Natural killer cell (primary cell): ENCODE measurements around the gene AVPR2. TPM values are rescaled to one million over a fixed set of nuclear protein-coding genes. Genes with fewer than 3 reads are reported as not detected.

Source experiments
- ATAC-seq, 3 donors: fragments of 150-1000 bp in 2 of 3; fragments of 200-7000 bp in 1 of 3; cut with Tn5 transposase; 1 replicate in 1 of 3; 2 replicates in 2 of 3; pipeline ENCODE4 v1.10.0; 2021; ENCODE audit warnings: mild to moderate bottlenecking in 2 of 3, moderate library complexity in 2 of 3
- DNase-seq, 2 donors: peaks; one replicate each; pipeline versions ENCODE4 v3.0.0 to v3.0.0-alpha.2; 2013 to 2021; ENCODE audit warnings: mixed read lengths in 1 of 2
- H3K27ac ChIP-seq: one replicate; pipeline ENCODE4 v1.5.1; 2013; ENCODE audit warnings: mild to moderate bottlenecking, low read length
- H3K27me3 ChIP-seq: one replicate; pipeline ENCODE4 v1.6.1; 2013; ENCODE audit warnings: low read length; ENCODE audit not compliant: control insufficient read depth, insufficient read depth
- H3K36me3 ChIP-seq: one replicate; pipeline ENCODE4 v1.6.1; 2013; ENCODE audit warnings: low read length; ENCODE audit not compliant: control insufficient read depth, insufficient read depth
- H3K4me1 ChIP-seq: one replicate; pipeline ENCODE4 v1.6.1; 2013; ENCODE audit warnings: low read length; ENCODE audit not compliant: control insufficient read depth, insufficient read depth
- H3K4me3 ChIP-seq: one replicate; pipeline ENCODE4 v1.5.1; 2013; ENCODE audit warnings: low read length
- H3K9me3 ChIP-seq: one replicate; pipeline ENCODE4 v1.6.1; 2013; ENCODE audit warnings: low read length; ENCODE audit not compliant: control insufficient read depth, insufficient read depth
- H3K27ac Mint-ChIP-seq, 2 donors: one replicate each; pipeline ENCODE4 v1.8.0; 2022; ENCODE audit warnings: mild to moderate bottlenecking in 2 of 2, mixed read lengths in 2 of 2, moderate library complexity in 1 of 2
- H3K27me3 Mint-ChIP-seq, 2 donors: one replicate each; pipeline ENCODE4 v1.8.0; 2022; ENCODE audit warnings: low read depth in 2 of 2, mixed read lengths in 2 of 2
- H3K36me3 Mint-ChIP-seq: one replicate; pipeline ENCODE4 v1.8.0; 2022; ENCODE audit warnings: mixed read lengths
- H3K4me1 Mint-ChIP-seq, 2 donors: one replicate each; pipeline ENCODE4 v1.8.0; 2022; ENCODE audit warnings: mixed read lengths in 2 of 2
- H3K4me3 Mint-ChIP-seq: one replicate; pipeline ENCODE4 v1.8.0; 2022; ENCODE audit warnings: mild to moderate bottlenecking, moderate library complexity, mixed read lengths
- H3K9me3 Mint-ChIP-seq, 2 donors: one replicate each; pipeline ENCODE4 v1.8.0; 2022; ENCODE audit warnings: mixed read lengths in 2 of 2
- CTCF ChIP-seq: fragments of 200-600 bp; IDR thresholded peaks from one replicate; pipeline ENCODE4 v1.8.0; 2022; ENCODE audit warnings: antibody characterized with exemption
- WGBS: methylation state at CpG from one replicate; pipeline ENCODE4 v1.1.7; 2013; ENCODE audit warnings: missing lambda C conversion rate; ENCODE audit not compliant: insufficient coverage; 5-methylcytosine and 5-hydroxymethylcytosine counted together
- intact Hi-C: fragments of 100-400 bp; cut with micrococcal nuclease; formaldehyde crosslinking; loops from one replicate; pipeline ENCODE4 v1.14.2; 2022
- total RNA-seq, 4 donors: library from RNA; stranded (reverse); fragments of 120-200 nt in 1 of 4; gene quantifications; one replicate each; pipeline versions ENCODE4 v1.2.3 to v1.2.4, GENCODE V29; 2013 to 2022

AVPR2 gene
- total RNA-seq, 3 donors from 2014 or later (not counting 1 experiment from before 2014, with no cell fraction given) = not detected

GRCh38 chrX:153871946-153872878 is 32.3 kb upstream of the AVPR2 start:
- TF ChIP-seq CTCF = no peak
- Mint-ChIP-seq H3K4me3 (no peak overlapping the region), H3K9me3 (no peaks in the 10 kb centered on the region), H3K27me3 (peaks cover 8 to 13% of the 10 kb centered on the region in 2 donors), H3K36me3 (no peaks in the 10 kb centered on the region), H3K4me1 (peaks cover 0 to 6% of the 10 kb centered on the region in 2 donors), H3K27ac (no peak overlapping the region)
- intact Hi-C loops = no loop called here
- H3K36me3 ChIP-seq = no peaks in the 10 kb centered on the region
- WGBS = 81% methylated on average over 29 of the region's 29 CpGs
- no peaks in the 10 kb centered on the region for H3K27me3 ChIP-seq
- H3K4me1 ChIP-seq = no peaks in the 10 kb centered on the region
- H3K9me3 ChIP-seq = no peaks in the 10 kb centered on the region
- no peak for DNase-seq
- no peak overlapping the region for H3K27ac ChIP-seq
- ATAC-seq = no peak
- no peak overlapping the region for H3K4me3 ChIP-seq

GRCh38 chrX:153873282-153874084 is 31.0 kb upstream of the AVPR2 start:
- no peaks in the 10 kb centered on the region for H3K9me3 Mint-ChIP-seq
- peaks cover 0 to 11% of the 10 kb centered on the region in 2 donors for H3K4me1 Mint-ChIP-seq
- H3K4me1 ChIP-seq = peaks cover 5% of the 10 kb centered on the region
- no peak for TF ChIP-seq CTCF
- H3K27ac ChIP-seq = no peak overlapping the region
- no peaks in the 10 kb centered on the region for H3K36me3 ChIP-seq
- peaks cover 14 to 25% of the 10 kb centered on the region in 2 donors for H3K27me3 Mint-ChIP-seq
- no peak overlapping the region for H3K4me3 ChIP-seq
- no peaks in the 10 kb centered on the region for H3K9me3 ChIP-seq
- peaks cover 3% of the 10 kb centered on the region for H3K27me3 ChIP-seq
- H3K27ac Mint-ChIP-seq = no peak overlapping the region
- intact Hi-C loops = no loop called here
- DNase-seq (no peak), ATAC-seq (no peak)
- 48% methylated on average over 7 of the region's 7 CpGs for WGBS
- H3K36me3 Mint-ChIP-seq = no peaks in the 10 kb centered on the region
- H3K4me3 Mint-ChIP-seq = no peak overlapping the region

- Mint-ChIP-seq H3K4me1 (peaks cover 0 to 13% of the 10 kb centered on the region in 2 donors), H3K27me3 (peaks cover 19 to 30% of the 10 kb centered on the region in 2 donors), H3K4me3 (no peak overlapping the region), H3K36me3 (no peaks in the 10 kb centered on the region), H3K27ac (no peak overlapping the region), H3K9me3 (no peaks in the 10 kb centered on the region)
- Histone ChIP-seq H3K4me1 (peaks cover 8% of the 10 kb centered on the region), H3K4me3 (no peak overlapping the region), H3K9me3 (no peaks in the 10 kb centered on the region), H3K36me3 (no peaks in the 10 kb centered on the region), H3K27me3 (peaks cover 5% of the 10 kb centered on the region), H3K27ac (no peak overlapping the region)
- 67% methylated on average over 3 of the region's 3 CpGs for WGBS
- intact Hi-C loops = no loop called here
- no peak for TF ChIP-seq CTCF
- DNase-seq = no peak
- ATAC-seq = no peak
Measured at GRCh38 chrX:153874085-153874365, 30.4 kb upstream of the AVPR2 start.
